Measurements from ENCODE around the gene HLA-DQB2. TPM values are rescaled to one million over a fixed set of nuclear protein-coding genes. Genes with fewer than 3 reads are reported as not detected.

HLA-DQB2 gene
- total and polyA plus RNA-seq, 2 donors (not counting 3 experiments of a cell fraction or from before 2014, with no cell fraction given), result not detected

DNA sequence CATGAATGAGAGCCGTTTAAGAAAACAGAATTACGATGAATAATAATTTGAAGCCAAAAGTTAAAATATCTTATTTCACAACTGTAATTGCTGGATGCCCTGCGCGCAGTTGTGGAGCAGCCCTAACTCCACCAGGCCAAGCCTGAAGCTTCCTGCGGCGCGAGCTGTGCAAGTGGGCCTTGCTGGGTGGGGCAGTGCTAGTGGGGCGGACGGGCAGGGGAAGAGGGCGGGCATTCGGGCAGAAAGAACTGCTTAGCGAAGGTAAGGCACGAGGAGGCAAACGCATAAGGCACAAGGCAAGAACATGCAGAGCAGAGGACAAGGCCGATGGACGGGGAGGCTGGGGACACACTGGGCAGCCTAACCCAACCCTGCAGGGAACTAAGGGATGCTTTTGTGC, 2.3 kb downstream of the HLA-DQB2 start:
- dilution Hi-C loops (cut with MboI; ENCODE audit: extremely low pct_ligation_motif_present, low sequenced_read_pairs) (no loop called here), intact Hi-C loops (cut with micrococcal nuclease) (no loop called here)
- no peak overlapping the region for H3K4me3 ChIP-seq (replicated peaks in 1 of 3; ENCODE audit: insufficient read depth in 1 of 3, low read depth in 1 of 3, low read length in 3 of 3)
- no peak overlapping the region for H3K4me2 ChIP-seq (ENCODE audit: insufficient read depth, low read length)
- TF ChIP-seq JUN (IDR thresholded peaks at IDR 0.05; ENCODE audit: borderline replicate concordance, insufficient read depth, insufficient read length, low read depth) (no peak), GATA2 (IDR thresholded peaks at IDR 0.05; ENCODE audit: insufficient read depth, insufficient read length, low read depth, low read length) (no peak), EZH2 (IDR thresholded peaks at IDR 0.05; ENCODE audit: borderline replicate concordance, low read depth, low read length, severe bottlenecking) (no peak)
- TF ChIP-seq, protein P1, sequence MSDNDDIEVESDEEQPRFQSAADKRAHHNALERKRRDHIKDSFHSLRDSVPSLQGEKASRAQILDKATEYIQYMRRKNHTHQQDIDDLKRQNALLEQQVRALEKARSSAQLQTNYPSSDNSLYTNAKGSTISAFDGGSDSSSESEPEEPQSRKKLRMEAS (IDR thresholded peaks at IDR 0.05; ENCODE audit: insufficient read depth, insufficient read length), result no peak
- no peak overlapping the region for H3K27ac ChIP-seq (ENCODE audit: insufficient read depth, low read depth, low read length)
- no peak for FAIRE-seq
- H2AFZ ChIP-seq (ENCODE audit: low read depth, low read length), result no peak overlapping the region
- H4K20me1 ChIP-seq (replicated peaks; ENCODE audit: control insufficient read depth, extremely low read depth, insufficient read depth, low read length), result no peaks in the 10 kb centered on the region
- H3K9me1 ChIP-seq (replicated peaks; ENCODE audit: control insufficient read depth, extremely low read depth, insufficient read depth, low read length), result no peaks in the 10 kb centered on the region
- H3K9ac ChIP-seq (replicated peaks; ENCODE audit: extremely low read depth, insufficient read depth, low read length), result no peak overlapping the region
- no peaks in the 10 kb centered on the region for H3K4me1 ChIP-seq (ENCODE audit: control insufficient read depth, extremely low read depth, insufficient read depth, low read length)
- no peaks in the 10 kb centered on the region for H3K79me2 ChIP-seq (ENCODE audit: control insufficient read depth, insufficient read depth, low read length)
- peaks cover 12 to 30% of the 10 kb centered on the region in 2 experiments for H3K27me3 ChIP-seq (ENCODE audit: control insufficient read depth in 2 of 2, insufficient read depth in 2 of 2, low read length in 2 of 2)
- no peak for DNase-seq (ENCODE audit: low read depth, low spot score)
- no peaks in the 10 kb centered on the region for H3K9me3 ChIP-seq (replicated peaks; ENCODE audit: control insufficient read depth, insufficient read depth, low read length)
- CTCF ChIA-PET, result no interaction called here
- no peaks in the 10 kb centered on the region for H3K36me3 ChIP-seq (ENCODE audit: control insufficient read depth in 2 of 2, extremely low read depth in 1 of 2, insufficient read depth in 2 of 2, low read length in 2 of 2)
- POLR2A ChIA-PET, result no interaction called here
- BruUV-seq (replicated peaks), result no TSS peak

GRCh38 chr6:32759669-32760068, 3.7 kb downstream of the HLA-DQB2 start:
- no peaks in the 10 kb centered on the region for H3K9me3 ChIP-seq (replicated peaks; ENCODE audit: control insufficient read depth, insufficient read depth, low read length)
- no TSS peak for BruUV-seq (replicated peaks)
- ChIA-PET CTCF (no interaction called here), POLR2A (no interaction called here)
- H3K9ac ChIP-seq (replicated peaks; ENCODE audit: extremely low read depth, insufficient read depth, low read length), result no peak overlapping the region
- no peaks in the 10 kb centered on the region for H3K4me1 ChIP-seq (ENCODE audit: control insufficient read depth, extremely low read depth, insufficient read depth, low read length)
- intact Hi-C loops (cut with micrococcal nuclease) (loop anchor here (1.0 kb wide), 1 partner anchor 96 kb away; no protein-coding TSS in a partner anchor), dilution Hi-C loops (cut with MboI; ENCODE audit: extremely low pct_ligation_motif_present, low sequenced_read_pairs) (no loop called here)
- H4K20me1 ChIP-seq (replicated peaks; ENCODE audit: control insufficient read depth, extremely low read depth, insufficient read depth, low read length), result no peaks in the 10 kb centered on the region
- H3K9me1 ChIP-seq (replicated peaks; ENCODE audit: control insufficient read depth, extremely low read depth, insufficient read depth, low read length), result no peaks in the 10 kb centered on the region
- no peak overlapping the region for H2AFZ ChIP-seq (ENCODE audit: low read depth, low read length)
- H3K27me3 ChIP-seq (ENCODE audit: control insufficient read depth in 2 of 2, insufficient read depth in 2 of 2, low read length in 2 of 2), result peaks cover 8 to 30% of the 10 kb centered on the region in 2 experiments
- TF ChIP-seq GATA2 (IDR thresholded peaks at IDR 0.05; ENCODE audit: insufficient read depth, insufficient read length, low read depth, low read length), result no peak
- TF ChIP-seq, protein P1 (IDR thresholded peaks at IDR 0.05; ENCODE audit: insufficient read depth, insufficient read length), result no peak
- no peak for TF ChIP-seq POLR2AphosphoS5 (IDR thresholded peaks at IDR 0.05; ENCODE audit: insufficient read depth, low read depth, low read length)
- no peak for TF ChIP-seq EZH2 (IDR thresholded peaks at IDR 0.05; ENCODE audit: borderline replicate concordance, low read depth, low read length, severe bottlenecking)
- no peaks in the 10 kb centered on the region for H3K79me2 ChIP-seq (ENCODE audit: control insufficient read depth, insufficient read depth, low read length)
- DNase-seq (ENCODE audit: low read depth, low spot score), result no peak
- no peak overlapping the region for H3K4me3 ChIP-seq (replicated peaks in 1 of 3; ENCODE audit: insufficient read depth in 1 of 3, low read depth in 1 of 3, low read length in 3 of 3)
- no peak for FAIRE-seq
- no peak overlapping the region for H3K4me2 ChIP-seq (ENCODE audit: insufficient read depth, low read length)
- H3K27ac ChIP-seq (ENCODE audit: insufficient read depth, low read depth, low read length), result no peak overlapping the region
- no peaks in the 10 kb centered on the region for H3K36me3 ChIP-seq (ENCODE audit: control insufficient read depth in 2 of 2, extremely low read depth in 1 of 2, insufficient read depth in 2 of 2, low read length in 2 of 2)
